Panc1 (cell line): ENCODE measurements around the gene IL18. TPM values are rescaled to one million over a fixed set of nuclear protein-coding genes. Genes with fewer than 3 reads are reported as not detected.

Source experiments
- ATAC-seq: fragments of 200-7000 bp; cut with Tn5 transposase; 2 replicates; pipeline ENCODE4 v1.9.1; 2020; ENCODE audit warnings: mild to moderate bottlenecking, moderate library complexity
- BruUV-seq: library from RNA; stranded (reverse); fragments of 400-500 nt; replicated peaks from 2 replicates; lab custom pipeline; 2021; lab: Mats Ljungman, UMichigan
- CTCF ChIA-PET: fragments of 300-600 bp; sonication (Branson Sonifier 250); formaldehyde crosslinking; loops from one replicate; lab custom pipeline; 2022; ENCODE audit warnings: antibody characterized with exemption; lab: Charles Lee
- POLR2A ChIA-PET: fragments of 300-600 bp; sonication (Branson Sonifier 250); formaldehyde crosslinking; loops from one replicate; lab custom pipeline; 2022; ENCODE audit warnings: antibody characterized with exemption; lab: Charles Lee
- DNase-seq: peaks from one replicate; pipeline ENCODE4 v3.0.0-alpha.2; 2010; ENCODE audit warnings: low read depth, low spot score
- H3K27ac ChIP-seq: 2 replicates; pipeline ENCODE4 v1.5.1; 2011; ENCODE audit warnings: mild to moderate bottlenecking, low read length, inconsistent platforms
- H3K27me3 ChIP-seq: fragments of 200-500 bp; sonication (Bioruptor generic); 2 replicates; pipeline ENCODE4 v1.6.0; 2014; ENCODE audit warnings: low read length, inconsistent platforms; ENCODE audit not compliant: control insufficient read depth, insufficient read depth
- H3K36me3 ChIP-seq: fragments of 200-500 bp; sonication (Bioruptor generic); 2 replicates; pipeline ENCODE4 v1.5.1; 2014; ENCODE audit warnings: inconsistent platforms, mild to moderate bottlenecking, low read length, moderate library complexity; ENCODE audit not compliant: control insufficient read depth, insufficient read depth
- H3K4me1 ChIP-seq: 2 replicates; pipeline ENCODE4 v1.5.1; 2011; ENCODE audit warnings: inconsistent platforms, mild to moderate bottlenecking, low read length, moderate library complexity; ENCODE audit not compliant: control insufficient read depth, insufficient read depth
- H3K4me3 ChIP-seq, 2 experiments: 2 replicates each; pipeline ENCODE4 v1.5.1; 2011 to 2012; ENCODE audit warnings: low read depth in 2 of 2, low read length in 2 of 2, mild to moderate bottlenecking in 2 of 2, inconsistent platforms in 1 of 2, moderate library complexity in 1 of 2
- H3K9me3 ChIP-seq: fragments of 200-500 bp; sonication (Bioruptor generic); 2 replicates; pipeline ENCODE4 v1.5.1; 2014; ENCODE audit warnings: low read depth, mild to moderate bottlenecking, inconsistent platforms, low read length, moderate library complexity; ENCODE audit not compliant: control insufficient read depth, insufficient read depth
- CTCF ChIP-seq: fragments of 450-650 bp; IDR thresholded peaks from 2 replicates; pipeline ENCODE4 v1.5.1; 2017; ENCODE audit warnings: mild to moderate bottlenecking
- POLR2AphosphoS5 ChIP-seq: IDR thresholded peaks from 2 replicates; pipeline ENCODE4 v1.6.1; 2012; ENCODE audit warnings: mild to moderate bottlenecking, low read depth, low read length, moderate library complexity
- REST ChIP-seq, 2 experiments: IDR thresholded peaks; 2 replicates each; pipeline ENCODE4 v1.6.1; 2011 to 2012; ENCODE audit warnings: low read depth in 2 of 2, control low read depth in 1 of 2, low read length in 1 of 2, mild to moderate bottlenecking in 1 of 2, moderate library complexity in 1 of 2; ENCODE audit not compliant: insufficient read depth in 1 of 2
- SIN3A ChIP-seq: IDR thresholded peaks from 2 replicates; pipeline ENCODE4 v1.6.1; 2012; ENCODE audit warnings: low read depth, mild to moderate bottlenecking, low read length, moderate library complexity, borderline replicate concordance; ENCODE audit not compliant: insufficient read depth
- TCF7L2 ChIP-seq: IDR thresholded peaks from 2 replicates; pipeline ENCODE4 v1.6.1; 2011; ENCODE audit warnings: mild to moderate bottlenecking, low read depth, low read length, inconsistent platforms
- in situ Hi-C: cut with HindIII; loops from 2 replicates; pipeline ENCODE4 v1.10.0; 2016; ENCODE audit warnings: low sequenced_read_pairs, low pct_unique_long_range_greater_than_20kb
- intact Hi-C: fragments of 100-400 bp; cut with micrococcal nuclease; formaldehyde crosslinking; loops from one replicate; pipeline ENCODE4 v1.10.0; 2022; ENCODE audit not compliant: unreplicated experiment
- total RNA-seq: library from RNA; stranded (reverse); gene quantifications from one replicate; pipeline ENCODE4 v1.2.1, GENCODE V29; 2021; ENCODE audit not compliant: unreplicated experiment

Gene IL18
- total RNA-seq, 1 experiment from 2014 or later, result 22.5 TPM

- TF ChIP-seq TCF7L2 (no peak), REST (IDR thresholded peaks at IDR 0.05; ENCODE audit: insufficient read depth in 1 of 2, low read depth in 2 of 2, low read length in 1 of 2) (no peak), SIN3A (no peak), POLR2AphosphoS5 (no peak), CTCF (no peak)
- no peaks in the 10 kb centered on the region for H3K36me3 ChIP-seq
- ChIA-PET POLR2A (interaction anchor here (0.6 kb wide), 1 partner anchor 394 kb away, joined by 5 read pairs; the partner anchor contains the start of gene PPP2R1B), CTCF (interaction anchor here (0.6 to 0.7 kb wide), 2 partner anchors 12 to 389 kb away, joined by 6 to 7 read pairs; no protein-coding TSS in a partner anchor)
- no TSS peak for BruUV-seq
- H3K27me3 ChIP-seq, result no peaks in the 10 kb centered on the region
- H3K4me3 ChIP-seq, result peak overlapping the region in 1 of 2 experiments; percentile 37; a peak in 1 of 4 replicates
- intact Hi-C loops, result loop anchor here (5.0 kb wide), 1 partner anchor 43 kb away; no protein-coding TSS in a partner anchor
- ATAC-seq (no peak), DNase-seq (no peak)
- peaks cover 59% of the 10 kb centered on the region for H3K4me1 ChIP-seq
- peak overlapping the region; percentile 55 for H3K27ac ChIP-seq
- in situ Hi-C loops, result no loop called here
- H3K9me3 ChIP-seq, result no peaks in the 10 kb centered on the region
These were observed 3.6 kb downstream of the IL18 start for GRCh38 chr11:112160091-112160848.

GRCh38 chr11:112159098-112160065 lies 4.5 kb downstream of the IL18 start:
- TF ChIP-seq TCF7L2, result no peak
- TF ChIP-seq REST (IDR thresholded peaks at IDR 0.05; ENCODE audit: insufficient read depth in 1 of 2, low read depth in 2 of 2, low read length in 1 of 2), result no peak
- TF ChIP-seq SIN3A, result no peak
- no peak for TF ChIP-seq CTCF
- TF ChIP-seq POLR2AphosphoS5, result no peak
- intact Hi-C loops (loop anchor here (5.0 kb wide), 1 partner anchor 42 kb away; no protein-coding TSS in a partner anchor), in situ Hi-C loops (no loop called here)
- DNase-seq, result no peak
- Histone ChIP-seq H3K27me3 (no peaks in the 10 kb centered on the region), H3K27ac (peak overlapping the region; percentile 55), H3K36me3 (no peaks in the 10 kb centered on the region), H3K4me1 (peaks cover 51% of the 10 kb centered on the region), H3K4me3 (peak overlapping the region in 1 of 2 experiments; percentile 37; a peak in 2 of 4 replicates), H3K9me3 (no peaks in the 10 kb centered on the region)
- CTCF ChIA-PET, result no interaction called here
- no peak for ATAC-seq
- POLR2A ChIA-PET, result no interaction called here
- BruUV-seq, result TSS peak; percentile 50
